GM21381 (cell line): ENCODE data around the gene ABHD16A.
"Not testable (repeated sequence)": the region's sequence is repeated elsewhere in the genome, so short reads cannot be mapped to it uniquely, and the experiment has no call there.

Experiments
- ATAC-seq: cut with Tn5 transposase; IDR thresholded peaks from one replicate; pipeline ENCODE4 v1.9.1; 2021; ENCODE audit warnings: mild to moderate bottlenecking, moderate library complexity; ENCODE audit not compliant: unreplicated experiment

Gene ABHD16A

DNA sequence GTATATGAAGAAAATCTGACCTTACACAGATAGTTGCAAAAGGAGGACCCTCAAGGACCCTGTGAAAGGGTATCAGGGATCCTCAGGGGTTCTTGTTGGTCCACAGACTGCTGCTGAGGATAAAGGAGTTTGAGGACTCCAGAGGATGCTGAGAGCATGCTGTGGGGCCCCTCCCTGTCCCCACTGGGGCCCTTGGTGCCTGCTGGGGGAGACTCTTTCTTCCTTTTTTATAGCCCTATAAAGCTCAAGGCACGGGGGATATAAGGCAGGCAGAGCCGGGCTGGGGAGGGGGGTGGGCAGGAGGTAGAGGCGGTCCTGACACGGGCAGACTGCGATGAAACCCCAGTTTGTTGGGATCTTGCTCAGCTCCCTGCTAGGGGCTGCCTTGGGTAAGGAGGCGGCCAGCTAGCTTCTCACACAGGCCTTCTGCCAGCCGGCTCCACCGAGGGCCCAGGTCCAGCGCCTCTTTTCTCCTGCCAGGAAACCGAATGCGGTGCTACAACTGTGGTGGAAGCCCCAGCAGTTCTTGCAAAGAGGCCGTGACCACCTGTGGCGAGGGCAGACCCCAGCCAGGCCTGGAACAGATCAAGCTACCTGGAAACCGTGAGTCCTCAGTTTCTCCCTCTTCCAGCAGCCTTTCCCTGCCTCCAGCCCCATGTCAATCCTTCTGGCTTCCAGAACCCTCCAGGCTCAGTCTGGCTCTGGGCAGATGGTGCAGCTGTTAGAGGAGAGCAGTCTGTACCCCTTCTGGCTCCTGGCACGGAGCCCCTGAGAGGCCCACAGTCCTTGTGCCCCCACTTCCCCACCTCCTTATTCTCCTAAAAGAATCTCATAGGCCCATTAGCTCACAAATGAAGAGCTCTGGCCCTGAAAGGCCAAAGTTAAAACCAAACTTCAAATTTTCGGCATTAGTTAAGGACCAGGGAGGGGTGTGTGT is 12.2 kb upstream of the ABHD16A start, which contains the start of gene LY6G6D:
Gene LY6G6D (plus strand): TSS at position 327 of the 937 bp plus-strand sequence. CDS start 8 bp downstream, at position 335.
- ATAC-seq: no peak

- ATAC-seq: no peak
These were observed 11.0 kb upstream of the ABHD16A start for GRCh38 chr6:31713991-31714684.

DNA sequence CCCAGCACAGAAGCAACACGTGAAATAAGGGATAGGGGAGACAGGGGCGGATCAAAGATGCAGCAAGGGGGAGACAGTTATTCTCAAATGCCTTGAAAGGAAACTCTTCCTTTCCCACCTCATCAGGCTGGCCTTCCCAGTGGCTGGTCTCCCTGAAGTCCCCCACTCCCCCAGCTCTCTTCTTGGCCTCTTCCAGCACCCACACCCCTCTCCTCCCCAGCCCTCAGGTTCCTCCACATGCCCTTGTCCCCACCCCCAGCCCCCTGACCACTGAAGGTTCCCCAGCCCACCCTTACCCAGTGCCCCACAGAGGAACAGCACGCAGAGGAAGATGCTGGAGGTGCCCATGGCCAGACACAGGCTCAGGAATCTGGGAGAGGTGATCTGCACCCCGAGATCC is 10.3 kb upstream of the ABHD16A start:
- no peak for ATAC-seq

DNA sequence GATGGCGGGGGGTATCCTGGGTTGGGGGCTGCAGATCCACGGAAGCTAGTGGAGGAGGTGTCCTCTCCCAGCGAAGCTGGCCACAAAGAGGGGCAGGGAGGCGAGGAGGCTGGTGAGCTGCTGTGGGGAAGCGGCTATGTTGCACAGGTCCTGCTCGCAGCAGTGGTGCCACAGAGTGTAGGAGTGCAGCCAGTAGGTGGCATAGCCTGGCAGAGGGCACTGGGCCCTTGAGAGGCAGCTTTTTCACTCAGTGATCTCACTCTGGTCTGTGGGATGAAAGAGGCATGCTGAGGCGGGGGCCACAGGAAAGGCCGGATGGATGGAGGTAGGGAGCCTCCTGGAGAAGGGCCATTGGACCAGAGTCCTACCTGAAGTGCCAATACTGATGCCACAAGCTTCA is 9.2 kb upstream of the ABHD16A start:
- ATAC-seq: no peak

DNA sequence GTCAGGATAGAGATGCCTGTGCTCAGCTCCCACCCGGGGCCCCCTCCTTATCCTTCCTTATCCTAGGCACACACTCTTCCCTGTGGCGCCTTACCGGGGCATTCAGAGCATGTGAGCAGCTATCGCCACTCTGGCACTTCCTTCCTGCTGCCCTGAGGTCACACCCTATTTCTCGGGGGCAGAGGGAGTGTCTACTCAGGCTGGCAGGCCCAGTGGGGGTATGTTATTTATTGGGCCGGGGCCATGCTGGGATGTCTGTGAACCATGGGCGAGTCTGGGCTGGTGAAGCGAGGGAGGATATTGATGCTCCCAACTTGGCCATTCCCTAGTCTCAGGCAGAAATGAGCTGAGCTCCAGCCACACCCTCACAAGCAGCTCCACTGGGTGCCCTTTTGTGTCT is 8.1 kb upstream of the ABHD16A start:
- no peak for ATAC-seq

DNA sequence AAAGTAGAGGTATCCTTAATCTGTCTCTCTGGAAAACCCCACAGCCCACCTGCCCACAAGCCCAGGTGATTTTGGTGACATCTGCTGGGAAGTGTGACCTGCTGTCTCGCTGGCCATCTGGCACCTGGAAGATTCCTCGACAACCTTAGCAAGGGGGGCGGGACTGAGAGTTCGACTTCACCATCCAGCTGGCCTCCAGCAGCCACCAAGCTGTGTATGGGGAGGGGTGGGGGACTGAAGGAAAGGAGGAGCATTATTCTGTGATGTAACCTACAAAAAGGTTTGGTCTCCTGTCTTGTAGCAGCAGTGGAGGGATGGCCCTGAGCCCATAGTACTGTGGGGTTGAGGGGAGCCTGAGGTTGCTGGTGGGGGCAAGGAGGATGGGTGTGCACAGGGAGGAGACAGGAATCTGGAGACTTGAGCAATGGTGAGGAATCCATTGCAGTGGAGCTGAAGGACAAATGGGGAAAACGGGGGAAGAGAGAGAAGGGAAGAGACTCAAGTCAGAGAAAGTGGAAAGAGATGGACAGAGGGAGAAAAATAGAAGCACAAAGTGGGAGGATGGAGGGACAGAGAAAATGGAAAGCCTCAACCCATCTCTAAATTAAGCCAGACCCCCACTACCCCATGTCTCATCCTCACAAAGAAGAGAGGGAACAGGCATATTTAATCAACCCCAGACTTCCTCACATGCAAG is 7.5 kb upstream of the ABHD16A start:
- no peak for ATAC-seq

DNA sequence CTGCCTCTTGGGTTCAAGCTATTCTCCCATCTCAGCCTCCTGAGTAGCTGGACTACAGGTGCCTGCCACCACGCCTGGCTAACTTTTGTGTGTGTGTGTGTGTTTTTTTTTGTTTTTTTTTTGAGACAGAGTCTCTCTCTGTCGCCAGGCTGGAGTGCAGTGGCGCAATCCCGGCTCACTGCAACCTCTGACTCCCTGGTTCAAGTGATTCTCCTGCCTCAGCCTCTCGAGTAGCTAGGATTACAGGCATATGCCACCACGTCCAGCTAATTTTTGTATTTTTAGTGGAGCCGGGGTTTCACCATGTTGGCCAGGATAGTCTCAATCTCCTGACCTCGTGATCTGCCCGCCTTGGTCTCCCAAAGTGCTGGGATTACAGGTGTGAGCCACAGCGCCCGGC is 6.0 kb upstream of the ABHD16A start:
- not testable (repeated sequence) for ATAC-seq

GRCh38 chr6:31708224-31708623 is 5.1 kb upstream of the ABHD16A start:
- no peak for ATAC-seq

GRCh38 chr6:31707701-31708100 is 4.6 kb upstream of the ABHD16A start:
- no peak for ATAC-seq

- ATAC-seq: no peak
These were observed 3.5 kb upstream of the ABHD16A start, which contains the start of gene LY6G6F for GRCh38 chr6:31706599-31706998. Gene LY6G6F, plus strand, starts transcription at chr6:31706866. Its CDS starts 41 bp downstream, at chr6:31706907.

DNA sequence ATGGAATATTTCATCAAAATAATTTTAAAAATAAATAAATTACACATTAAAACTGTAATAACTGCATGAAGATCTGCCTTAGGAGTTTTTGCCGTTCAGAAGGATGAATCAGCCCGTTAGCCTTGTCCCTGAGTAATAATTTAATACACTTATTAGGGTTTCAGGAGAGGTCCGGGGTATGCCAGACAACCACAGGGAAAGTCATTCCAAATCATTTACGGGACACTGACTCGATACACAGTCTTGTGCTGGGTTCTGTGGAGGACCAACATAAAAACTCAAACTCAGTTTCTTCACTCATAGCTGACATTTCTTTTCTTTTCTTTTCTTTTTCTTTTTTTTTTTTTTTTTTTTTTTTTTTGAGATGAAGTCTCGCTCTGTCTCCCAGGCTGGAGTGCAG is 2.8 kb upstream of the ABHD16A start:
- no peak for ATAC-seq

GRCh38 chr6:31702405-31702818 is 712 bp downstream of the ABHD16A start:
- no peak for ATAC-seq

- no peak for ATAC-seq
These were observed 1.3 kb downstream of the ABHD16A start for GRCh38 chr6:31701666-31702404.

- ATAC-seq: no peak
These were observed 2.3 kb downstream of the ABHD16A start for GRCh38 chr6:31700740-31701401.

DNA sequence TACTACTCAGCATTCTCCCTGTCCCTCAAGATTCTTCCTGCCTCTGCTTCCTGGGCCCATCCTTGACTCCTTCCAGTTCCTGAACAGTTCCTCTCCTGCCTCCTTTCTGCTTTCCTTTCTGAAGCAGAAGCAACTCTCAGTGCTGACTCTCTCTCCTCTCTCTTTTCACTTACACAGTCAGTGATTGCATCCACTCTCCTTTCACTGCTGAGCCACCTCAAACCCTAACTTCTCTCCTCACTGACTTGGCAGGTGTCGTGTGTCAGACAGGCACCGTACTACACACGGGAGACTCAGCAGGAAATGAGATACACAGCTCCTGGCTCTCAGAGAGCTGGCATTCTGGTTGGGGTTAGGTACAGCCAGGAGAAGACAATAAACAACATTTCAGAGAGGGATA is 5.6 kb downstream of the ABHD16A start:
- ATAC-seq: no peak

DNA sequence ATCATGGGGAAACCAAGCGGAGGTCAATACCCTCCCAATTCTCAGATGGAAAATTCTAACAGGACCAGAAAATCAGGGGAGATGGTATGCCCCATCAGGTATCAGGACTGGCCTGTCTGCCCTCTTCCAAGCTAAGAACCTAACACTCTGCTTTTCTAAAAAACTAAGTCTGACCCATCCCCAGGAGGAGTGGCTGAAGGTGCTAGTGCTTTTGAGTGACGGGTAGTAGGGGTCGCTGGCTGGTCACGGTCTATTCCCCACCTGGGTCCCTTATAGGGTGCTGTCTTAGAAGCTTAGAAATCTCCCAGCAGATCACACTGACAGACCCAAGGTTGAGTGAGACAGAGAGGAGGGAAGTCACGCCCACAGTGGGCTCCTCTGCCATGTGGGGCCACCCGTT is 9.6 kb downstream of the ABHD16A start:
- no peak for ATAC-seq

- no peak for ATAC-seq
These were observed 10.2 kb downstream of the ABHD16A start for GRCh38 chr6:31692886-31693285.

DNA sequence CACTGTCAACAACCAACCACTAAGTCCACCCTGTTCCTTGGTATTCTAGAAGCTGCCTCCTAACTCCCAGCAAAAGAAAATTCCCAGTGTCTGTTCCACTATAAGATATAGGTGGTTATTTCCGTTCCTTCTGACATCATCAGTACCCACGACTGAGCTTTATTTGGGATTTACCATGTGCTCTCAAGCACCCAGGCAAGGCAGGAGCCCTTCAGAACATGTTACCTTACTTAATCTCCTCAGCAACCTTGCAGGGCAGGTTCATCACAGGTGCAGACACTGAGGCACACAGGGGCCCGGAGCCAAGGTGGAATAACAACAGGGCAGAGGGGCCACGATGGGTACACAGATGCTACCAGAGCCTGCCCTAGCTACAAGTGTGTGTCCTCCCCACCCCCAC is 10.8 kb downstream of the ABHD16A start:
- no peak for ATAC-seq

GRCh38 chr6:31691564-31692108 is 11.5 kb downstream of the ABHD16A start:
- no peak for ATAC-seq

GRCh38 chr6:31691078-31691463 is 12.1 kb downstream of the ABHD16A start:
- ATAC-seq: no peak
